ENCODE data around the gene HPDL. TPM values are rescaled to one million over a fixed set of nuclear protein-coding genes. Genes with fewer than 3 reads are reported as not detected.
"Not testable (repeated sequence)": the region's sequence is repeated elsewhere in the genome, so short reads cannot be mapped to it uniquely, and the experiment has no call there.

Gene HPDL
- total RNA-seq, 4 donors from 2014 or later = 1.7 to 2.4 (median 1.7) TPM; not detected in 1

DNA sequence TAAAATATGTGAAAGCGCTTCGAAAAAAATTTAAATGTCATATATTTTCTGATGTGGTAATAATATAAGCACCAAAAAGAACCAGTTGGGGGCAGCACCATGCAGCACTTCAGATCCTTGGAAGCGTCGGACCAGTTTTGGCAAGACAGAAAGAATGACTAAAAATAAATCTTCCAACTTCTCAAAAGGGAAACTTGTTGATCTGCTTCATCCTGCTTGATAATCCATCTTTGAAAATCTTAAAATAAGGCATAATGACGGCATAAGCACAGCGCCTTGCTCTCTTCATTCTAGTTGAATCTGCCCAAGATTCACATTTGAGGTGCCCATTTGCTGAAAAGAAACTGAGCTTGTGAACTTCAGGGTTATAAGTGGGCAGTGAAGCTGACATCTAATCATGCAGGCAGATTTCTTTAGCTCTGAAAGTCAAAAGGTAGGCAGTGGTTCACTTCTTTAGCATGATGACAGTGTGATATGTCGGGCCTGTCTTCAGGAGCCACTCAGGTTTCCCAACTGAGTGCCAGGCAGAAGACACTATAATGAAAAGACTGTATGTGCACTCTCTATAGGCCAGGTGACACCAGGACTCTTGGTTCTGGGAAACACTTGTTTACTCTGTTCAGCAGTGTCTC is 33.3 kb downstream of the HPDL start:
- Histone ChIP-seq H3K27me3 (no peaks in the 10 kb centered on the region), H3K36me3 (no peaks in the 10 kb centered on the region), H3K9me3 (no peaks in the 10 kb centered on the region), H3K4me1 (peaks cover 0 to 26% (median 16%) of the 10 kb centered on the region in 4 donors), H3K27ac (peak overlapping the region; percentile 41 to 90 (median 69)), H3K4me3 (peak overlapping the region in 1 of 4 donors; percentile 14)
- TF ChIP-seq, protein P1, sequence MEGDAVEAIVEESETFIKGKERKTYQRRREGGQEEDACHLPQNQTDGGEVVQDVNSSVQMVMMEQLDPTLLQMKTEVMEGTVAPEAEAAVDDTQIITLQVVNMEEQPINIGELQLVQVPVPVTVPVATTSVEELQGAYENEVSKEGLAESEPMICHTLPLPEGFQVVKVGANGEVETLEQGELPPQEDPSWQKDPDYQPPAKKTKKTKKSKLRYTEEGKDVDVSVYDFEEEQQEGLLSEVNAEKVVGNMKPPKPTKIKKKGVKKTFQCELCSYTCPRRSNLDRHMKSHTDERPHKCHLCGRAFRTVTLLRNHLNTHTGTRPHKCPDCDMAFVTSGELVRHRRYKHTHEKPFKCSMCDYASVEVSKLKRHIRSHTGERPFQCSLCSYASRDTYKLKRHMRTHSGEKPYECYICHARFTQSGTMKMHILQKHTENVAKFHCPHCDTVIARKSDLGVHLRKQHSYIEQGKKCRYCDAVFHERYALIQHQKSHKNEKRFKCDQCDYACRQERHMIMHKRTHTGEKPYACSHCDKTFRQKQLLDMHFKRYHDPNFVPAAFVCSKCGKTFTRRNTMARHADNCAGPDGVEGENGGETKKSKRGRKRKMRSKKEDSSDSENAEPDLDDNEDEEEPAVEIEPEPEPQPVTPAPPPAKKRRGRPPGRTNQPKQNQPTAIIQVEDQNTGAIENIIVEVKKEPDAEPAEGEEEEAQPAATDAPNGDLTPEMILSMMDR (IDR thresholded peaks at IDR 0.05) = peak; percentile 62 to 78 (median 67)
- TF ChIP-seq EP300 (IDR thresholded peaks at IDR 0.05) = no peak
- TF ChIP-seq POLR2A (IDR thresholded peaks at IDR 0.05) = no peak
- peak; percentile 61 to 91 for DNase-seq (ENCODE audit: low spot score in 2 of 2)
- 23 to 29% methylated on average over 7 of the region's 7 CpGs for WGBS, 2 donors

DNA sequence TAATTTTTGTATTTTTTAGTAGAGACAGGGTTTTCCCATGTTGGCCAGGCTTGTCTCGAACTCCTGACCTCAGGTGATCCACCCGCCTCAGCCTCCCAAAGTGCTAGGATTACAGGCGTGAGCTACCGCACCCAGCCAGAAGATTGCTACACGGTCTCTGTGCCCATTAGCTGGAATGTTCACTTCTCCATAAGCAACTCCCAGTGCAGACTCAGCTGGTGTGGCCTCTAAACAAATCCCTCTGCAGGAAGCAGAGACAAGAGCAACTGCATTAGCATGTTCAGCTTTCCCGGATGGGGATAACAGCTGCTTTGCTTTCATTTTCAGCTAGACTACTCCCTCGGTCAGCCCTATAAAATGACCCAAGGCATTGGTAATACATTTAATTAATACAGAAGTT is 34.3 kb downstream of the HPDL start:
- not testable (repeated sequence) for H3K9me3 ChIP-seq, H3K36me3 ChIP-seq, H3K27me3 ChIP-seq
- H3K4me1 ChIP-seq = peaks cover 0 to 30% (median 16%) of the 10 kb centered on the region in 4 donors
- TF ChIP-seq, protein P1 (IDR thresholded peaks at IDR 0.05) = peak in 1 of 5 experiments; percentile 6
- TF ChIP-seq EP300 (IDR thresholded peaks at IDR 0.05) = peak in 1 of 2 donors; percentile 43
- DNase-seq (ENCODE audit: low spot score in 2 of 2) = peak in 1 of 2 donors; percentile 31
- peak overlapping the region; percentile 18 to 90 (median 69) for H3K27ac ChIP-seq
- 39 to 45% methylated on average over 7 of the region's 7 CpGs for WGBS, 2 donors
- H3K4me3 ChIP-seq = peak overlapping the region in 2 of 4 donors; percentile 10 to 28

DNA sequence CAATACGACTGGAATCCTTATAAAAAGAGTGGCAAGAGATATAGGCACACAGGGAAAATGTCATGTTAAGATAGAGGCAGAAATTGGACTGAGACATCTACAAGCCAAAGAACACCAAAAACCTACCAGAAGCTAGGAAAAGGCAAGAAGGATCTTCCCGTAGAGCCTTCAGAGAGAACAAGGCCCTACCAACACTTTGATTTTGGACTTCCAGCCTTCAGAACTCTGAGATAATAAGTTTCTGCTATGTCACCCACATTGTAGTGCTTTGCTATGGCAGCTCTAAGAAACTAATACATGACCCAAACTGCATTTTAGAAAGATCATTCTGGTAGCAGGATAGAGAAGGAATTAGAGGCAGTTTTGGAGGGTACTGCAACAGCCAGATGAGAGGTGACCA is 37.6 kb downstream of the HPDL start:
- H3K4me3 ChIP-seq = no peak overlapping the region
- H3K27ac ChIP-seq = no peak overlapping the region
- H3K27me3 ChIP-seq = no peaks in the 10 kb centered on the region
- no peaks in the 10 kb centered on the region for H3K9me3 ChIP-seq
- TF ChIP-seq POLR2A (IDR thresholded peaks at IDR 0.05) (no peak), EP300 (IDR thresholded peaks at IDR 0.05) (no peak)
- TF ChIP-seq, protein P1 (IDR thresholded peaks at IDR 0.05) = no peak
- H3K36me3 ChIP-seq = no peaks in the 10 kb centered on the region
- H3K4me1 ChIP-seq = peaks cover 0 to 30% (median 16%) of the 10 kb centered on the region in 4 donors
- no peak for DNase-seq (ENCODE audit: low spot score in 2 of 2)
- whole genome bisulfite sequencing, 2 donors = 88 to 92% methylated on average over 2 of the region's 2 CpGs

DNA sequence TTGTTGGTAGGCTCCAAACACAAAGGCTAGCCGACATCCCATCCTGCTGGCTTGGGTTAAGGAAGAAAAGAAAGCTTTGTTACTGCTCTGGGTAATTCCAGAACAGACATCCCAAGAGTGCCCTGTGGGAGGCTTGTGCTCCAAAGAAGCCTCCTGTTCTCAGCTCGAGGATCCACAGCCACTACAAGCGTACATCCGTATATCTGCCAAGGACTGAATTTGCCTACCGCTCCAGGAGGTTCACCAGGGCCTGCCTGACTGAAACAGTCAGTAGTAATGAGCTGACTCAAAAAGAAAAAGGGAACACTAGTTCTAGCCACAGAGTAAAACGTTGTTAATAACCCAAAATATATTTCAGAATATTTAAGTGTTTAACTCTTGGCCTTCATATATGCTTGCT is 38.4 kb downstream of the HPDL start:
- Histone ChIP-seq H3K27me3 (no peaks in the 10 kb centered on the region), H3K4me1 (peaks cover 0 to 24% (median 15%) of the 10 kb centered on the region in 4 donors), H3K4me3 (no peak overlapping the region), H3K36me3 (no peaks in the 10 kb centered on the region), H3K9me3 (no peaks in the 10 kb centered on the region), H3K27ac (peak overlapping the region in 1 of 4 donors; percentile 33)
- TF ChIP-seq EP300 (IDR thresholded peaks at IDR 0.05) = no peak
- TF ChIP-seq, protein P1 (IDR thresholded peaks at IDR 0.05) = no peak
- TF ChIP-seq POLR2A (IDR thresholded peaks at IDR 0.05) = no peak
- no peak for DNase-seq (ENCODE audit: low spot score in 2 of 2)
- WGBS, 2 donors = 38 to 49% methylated on average over 6 of the region's 6 CpGs

DNA sequence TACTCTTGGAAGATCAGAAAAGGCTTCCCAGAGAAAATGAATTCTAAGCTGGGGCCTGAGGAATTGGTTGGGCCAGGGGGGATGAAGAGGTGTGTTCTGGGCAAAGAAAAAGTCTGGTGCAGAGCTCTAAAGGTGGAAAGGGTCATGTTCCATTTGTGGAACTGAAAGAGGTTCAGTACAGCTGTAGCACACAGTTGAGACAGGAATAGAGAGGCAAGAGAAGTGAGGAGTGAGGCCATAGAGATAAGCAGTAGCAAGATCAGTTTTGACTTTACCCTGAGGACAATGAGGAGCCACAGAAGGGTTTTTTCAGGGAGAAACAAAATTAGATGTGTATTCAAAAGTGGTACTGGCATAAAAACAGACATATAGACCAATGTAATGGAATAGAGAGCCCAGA is 43.9 kb downstream of the HPDL start:
- Histone ChIP-seq H3K36me3 (no peaks in the 10 kb centered on the region), H3K27ac (no peak overlapping the region), H3K27me3 (no peaks in the 10 kb centered on the region), H3K9me3 (no peaks in the 10 kb centered on the region), H3K4me1 (peaks cover 0 to 11% (median 4%) of the 10 kb centered on the region in 4 donors), H3K4me3 (no peak overlapping the region)
- DNase-seq (ENCODE audit: low spot score in 2 of 2) = no peak
- TF ChIP-seq EP300 (IDR thresholded peaks at IDR 0.05) (no peak), POLR2A (IDR thresholded peaks at IDR 0.05) (no peak)
- TF ChIP-seq, protein P1 (IDR thresholded peaks at IDR 0.05) = no peak
